ENCODE data around the gene TBX1.

Gene TBX1

GRCh38 chr22:19757985-19758895 is 2.3 kb upstream of the TBX1 start:
- H3K4me3 ChIP-seq (ENCODE audit: control insufficient read depth, low read depth, low read length), result no peak overlapping the region
- TF ChIP-seq, protein P1, sequence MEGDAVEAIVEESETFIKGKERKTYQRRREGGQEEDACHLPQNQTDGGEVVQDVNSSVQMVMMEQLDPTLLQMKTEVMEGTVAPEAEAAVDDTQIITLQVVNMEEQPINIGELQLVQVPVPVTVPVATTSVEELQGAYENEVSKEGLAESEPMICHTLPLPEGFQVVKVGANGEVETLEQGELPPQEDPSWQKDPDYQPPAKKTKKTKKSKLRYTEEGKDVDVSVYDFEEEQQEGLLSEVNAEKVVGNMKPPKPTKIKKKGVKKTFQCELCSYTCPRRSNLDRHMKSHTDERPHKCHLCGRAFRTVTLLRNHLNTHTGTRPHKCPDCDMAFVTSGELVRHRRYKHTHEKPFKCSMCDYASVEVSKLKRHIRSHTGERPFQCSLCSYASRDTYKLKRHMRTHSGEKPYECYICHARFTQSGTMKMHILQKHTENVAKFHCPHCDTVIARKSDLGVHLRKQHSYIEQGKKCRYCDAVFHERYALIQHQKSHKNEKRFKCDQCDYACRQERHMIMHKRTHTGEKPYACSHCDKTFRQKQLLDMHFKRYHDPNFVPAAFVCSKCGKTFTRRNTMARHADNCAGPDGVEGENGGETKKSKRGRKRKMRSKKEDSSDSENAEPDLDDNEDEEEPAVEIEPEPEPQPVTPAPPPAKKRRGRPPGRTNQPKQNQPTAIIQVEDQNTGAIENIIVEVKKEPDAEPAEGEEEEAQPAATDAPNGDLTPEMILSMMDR (IDR thresholded peaks at IDR 0.05; ENCODE audit: control insufficient read depth, insufficient read depth, low read depth, low read length, missing control alignments), result no peak

GRCh38 chr22:19758896-19759426 is 1.6 kb upstream of the TBX1 start:
- no peak for DNase-seq (ENCODE audit: low read depth)
- H3K4me3 ChIP-seq (ENCODE audit: control insufficient read depth, low read depth, low read length), result no peak overlapping the region
- TF ChIP-seq, protein P1 (IDR thresholded peaks at IDR 0.05; ENCODE audit: control insufficient read depth, insufficient read depth, low read depth, low read length, missing control alignments), result no peak

More at GRCh38 chr22:19757985-19758895, 2.3 kb upstream of the TBX1 start:
- DNase-seq (ENCODE audit: low read depth), result no peak

- no peak for DNase-seq (ENCODE audit: low read depth)
- TF ChIP-seq, protein P1 (IDR thresholded peaks at IDR 0.05; ENCODE audit: control insufficient read depth, insufficient read depth, low read depth, low read length, missing control alignments), result no peak
- no peak overlapping the region for H3K4me3 ChIP-seq (ENCODE audit: control insufficient read depth, low read depth, low read length)
Observed at GRCh38 chr22:19759427-19760057, 1.0 kb upstream of the TBX1 start.

DNA sequence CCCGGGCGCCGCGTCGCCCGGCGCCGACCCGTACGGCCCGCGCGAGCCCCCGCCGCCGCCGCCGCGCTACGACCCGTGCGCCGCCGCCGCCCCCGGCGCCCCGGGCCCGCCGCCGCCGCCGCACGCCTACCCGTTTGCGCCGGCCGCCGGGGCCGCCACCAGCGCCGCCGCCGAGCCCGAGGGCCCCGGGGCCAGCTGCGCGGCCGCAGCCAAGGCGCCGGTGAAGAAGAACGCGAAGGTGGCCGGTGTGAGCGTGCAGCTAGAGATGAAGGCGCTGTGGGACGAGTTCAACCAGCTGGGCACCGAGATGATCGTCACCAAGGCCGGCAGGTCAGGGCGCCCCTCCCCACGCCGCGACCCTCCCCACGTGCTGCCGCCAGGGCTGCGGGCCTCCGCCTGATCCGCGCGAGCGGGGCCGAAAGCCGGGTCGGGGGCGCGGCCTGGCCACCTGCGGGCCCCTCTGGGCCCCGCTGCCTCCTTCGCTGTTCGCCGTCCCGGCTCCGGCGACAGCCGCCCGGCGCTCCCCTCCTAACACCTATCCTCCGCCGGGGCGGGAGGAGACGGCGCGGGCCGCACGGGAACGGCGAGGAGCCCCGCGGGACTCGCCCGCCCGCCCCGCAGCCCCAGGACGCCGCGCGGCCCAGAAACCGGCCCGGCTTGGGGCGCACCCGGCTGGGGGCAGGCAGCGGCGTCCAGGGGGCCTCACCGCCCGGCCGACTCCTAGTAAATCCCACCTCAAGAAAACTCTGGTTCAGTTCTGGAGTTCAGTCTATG is 560 bp downstream of the TBX1 start:
- no peak for DNase-seq (ENCODE audit: low read depth)
- H3K4me3 ChIP-seq (ENCODE audit: control insufficient read depth, low read depth, low read length), result no peak overlapping the region
- TF ChIP-seq, protein P1 (IDR thresholded peaks at IDR 0.05; ENCODE audit: control insufficient read depth, insufficient read depth, low read depth, low read length, missing control alignments), result no peak

- no peak for DNase-seq (ENCODE audit: low read depth)
- H3K4me3 ChIP-seq (ENCODE audit: control insufficient read depth, low read depth, low read length), result no peak overlapping the region
- TF ChIP-seq, protein P1 (IDR thresholded peaks at IDR 0.05; ENCODE audit: control insufficient read depth, insufficient read depth, low read depth, low read length, missing control alignments), result no peak
Observed at GRCh38 chr22:19761725-19762567, 1.4 kb downstream of the TBX1 start.

All from AG09309 (cell line).